HCT116 (cell line): Measurements from ENCODE around the gene PTGIS.

Experiments used
- CEBPB ChIP-seq: IDR thresholded peaks from 2 replicates; pipeline ENCODE4 v1.6.1; 2012; ENCODE audit warnings: low read depth
- CTCF ChIP-seq, 3 experiments: fragments of 200-600 bp in 1 of 3; sonication (generic) in 1 of 3; IDR thresholded peaks in 2 of 3; conservative IDR thresholded peaks in 1 of 3; 2 replicates each; pipeline ENCODE4 v1.5.1; 2012 to 2017; ENCODE audit warnings: low read depth in 2 of 3, low read length in 2 of 3, antibody characterized with exemption in 1 of 3, borderline replicate concordance in 1 of 3, control low read depth in 1 of 3, mild to moderate bottlenecking in 1 of 3, mixed read lengths in 1 of 3, mixed run types in 1 of 3, moderate library complexity in 1 of 3; ENCODE audit not compliant: insufficient read depth in 1 of 3
- ELF1 ChIP-seq: IDR thresholded peaks from 2 replicates; pipeline ENCODE4 v1.6.1; 2012; ENCODE audit warnings: low read depth, borderline replicate concordance
- EZH2phosphoT487 ChIP-seq: fragments of 200-600 bp; IDR thresholded peaks from 2 replicates; pipeline ENCODE4 v1.6.1; 2018; ENCODE audit warnings: antibody characterized with exemption, borderline replicate concordance
- POLR2AphosphoS5 ChIP-seq: IDR thresholded peaks from 2 replicates; pipeline ENCODE4 v1.6.1; 2011; ENCODE audit warnings: mild to moderate bottlenecking, low read depth, low read length, moderate library complexity
- ZBTB33 ChIP-seq: IDR thresholded peaks from 2 replicates; pipeline ENCODE4 v1.6.1; 2011; ENCODE audit warnings: mild to moderate bottlenecking, low read length, moderate library complexity; ENCODE audit not compliant: insufficient replicate concordance; ENCODE audit errors: extremely low read depth

- TF ChIP-seq CTCF (IDR thresholded peaks at IDR 0.05 in 2 of 3, conservative IDR thresholded peaks at IDR 0.05 in 1 of 3; ENCODE audit: borderline replicate concordance in 1 of 3, insufficient read depth in 1 of 3, low read depth in 2 of 3, low read length in 2 of 3) (no peak), EZH2phosphoT487 (no peak), ZBTB33 (no peak), POLR2AphosphoS5 (no peak), ELF1 (no peak), CEBPB (no peak)
These were observed 7.7 kb upstream of the PTGIS start for GRCh38 chr20:49575551-49576060.
